C4-2B (cell line): ENCODE data around the gene CERS4.
"Not testable (repeated sequence)": the region's sequence is repeated elsewhere in the genome, so short reads cannot be mapped to it uniquely, and the experiment has no call there.

ENCODE experiments used
- ZFX ChIP-seq: fragments of 450-650 bp; IDR thresholded peaks from 2 replicates; pipeline ENCODE4 v1.6.1; 2017
- TF ChIP-seq, protein P1 (sequence below): fragments of 450-650 bp; conservative IDR thresholded peaks from 2 replicates; pipeline ENCODE4 v1.5.1; 2017; ENCODE audit warnings: mild to moderate bottlenecking

DNA sequence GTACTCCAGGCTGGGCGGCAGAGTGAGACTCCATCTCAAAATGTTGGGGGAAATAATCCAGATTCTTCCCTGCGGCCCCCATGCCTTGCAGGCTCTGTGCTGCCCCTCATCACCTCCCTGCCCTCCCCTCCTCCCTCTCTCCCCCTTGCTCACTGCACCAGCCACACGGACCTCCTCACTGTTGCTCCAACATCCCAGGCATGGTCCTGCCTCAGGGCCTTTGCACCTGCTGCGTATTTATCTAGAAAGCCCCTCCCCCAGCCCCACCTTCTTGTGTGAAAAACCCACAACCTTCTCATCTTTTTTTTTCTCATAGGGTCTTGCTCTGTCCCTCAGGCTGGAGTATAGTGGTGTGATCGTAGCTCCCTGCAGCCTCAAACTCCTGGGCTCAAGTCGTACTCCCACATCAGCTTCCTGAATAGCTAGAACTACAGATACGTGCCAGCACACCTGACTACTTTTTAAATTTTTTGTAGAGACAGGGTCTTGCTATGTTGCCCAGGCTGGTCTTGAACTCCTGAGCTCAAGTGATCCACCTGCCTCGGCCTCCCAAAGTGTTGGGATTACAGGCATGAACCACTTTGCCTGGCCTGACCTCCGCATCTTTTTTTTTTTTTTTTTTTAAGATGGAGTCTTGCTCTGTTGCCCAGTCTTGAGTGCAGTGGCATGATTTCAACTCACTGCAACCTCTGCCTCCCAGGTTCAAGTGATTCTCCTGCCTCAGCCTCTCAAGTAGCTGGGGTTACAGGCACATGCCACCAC is 38.1 kb downstream of the CERS4 start:
- TF ChIP-seq, protein P1, sequence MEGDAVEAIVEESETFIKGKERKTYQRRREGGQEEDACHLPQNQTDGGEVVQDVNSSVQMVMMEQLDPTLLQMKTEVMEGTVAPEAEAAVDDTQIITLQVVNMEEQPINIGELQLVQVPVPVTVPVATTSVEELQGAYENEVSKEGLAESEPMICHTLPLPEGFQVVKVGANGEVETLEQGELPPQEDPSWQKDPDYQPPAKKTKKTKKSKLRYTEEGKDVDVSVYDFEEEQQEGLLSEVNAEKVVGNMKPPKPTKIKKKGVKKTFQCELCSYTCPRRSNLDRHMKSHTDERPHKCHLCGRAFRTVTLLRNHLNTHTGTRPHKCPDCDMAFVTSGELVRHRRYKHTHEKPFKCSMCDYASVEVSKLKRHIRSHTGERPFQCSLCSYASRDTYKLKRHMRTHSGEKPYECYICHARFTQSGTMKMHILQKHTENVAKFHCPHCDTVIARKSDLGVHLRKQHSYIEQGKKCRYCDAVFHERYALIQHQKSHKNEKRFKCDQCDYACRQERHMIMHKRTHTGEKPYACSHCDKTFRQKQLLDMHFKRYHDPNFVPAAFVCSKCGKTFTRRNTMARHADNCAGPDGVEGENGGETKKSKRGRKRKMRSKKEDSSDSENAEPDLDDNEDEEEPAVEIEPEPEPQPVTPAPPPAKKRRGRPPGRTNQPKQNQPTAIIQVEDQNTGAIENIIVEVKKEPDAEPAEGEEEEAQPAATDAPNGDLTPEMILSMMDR, result not testable (repeated sequence)
- TF ChIP-seq ZFX, result not testable (repeated sequence)
